ENCODE results near the gene PHLPP1.

PHLPP1 gene

DNA sequence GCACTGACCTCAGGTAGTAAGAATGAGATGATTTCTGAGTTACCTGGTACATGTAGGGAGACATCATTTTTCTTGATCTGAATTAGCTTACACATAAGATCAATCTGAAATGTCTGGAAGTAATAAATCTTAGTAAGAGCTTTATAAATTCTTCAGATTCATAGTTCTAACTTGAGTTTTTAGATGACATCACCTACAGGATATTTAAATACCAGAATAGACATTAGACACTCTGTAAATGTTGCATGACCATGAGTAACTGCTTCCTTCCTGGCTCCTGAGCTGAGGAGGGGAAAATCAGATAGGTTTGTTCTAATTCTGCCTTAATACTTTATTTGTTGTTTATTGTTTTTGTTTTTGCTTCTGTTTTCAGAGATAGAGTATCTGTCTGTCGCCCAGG is 181.8 kb downstream of the PHLPP1 start:
- no peaks in the 10 kb centered on the region for H3K79me2 ChIP-seq (ENCODE audit: low read length)
- no peak overlapping the region for H3K4me3 ChIP-seq (ENCODE audit: low read length)
- H3K4me2 ChIP-seq (ENCODE audit: low read depth, low read length), result no peak overlapping the region
- H3K4me1 ChIP-seq (ENCODE audit: low read length), result no peaks in the 10 kb centered on the region
- TF ChIP-seq EZH2phosphoT487 (IDR thresholded peaks at IDR 0.05; ENCODE audit: low read length) (no peak), EZH2 (optimal IDR thresholded peaks at IDR 0.05; ENCODE audit: low read depth, low read length) (no peak)
- TF ChIP-seq, protein P1, sequence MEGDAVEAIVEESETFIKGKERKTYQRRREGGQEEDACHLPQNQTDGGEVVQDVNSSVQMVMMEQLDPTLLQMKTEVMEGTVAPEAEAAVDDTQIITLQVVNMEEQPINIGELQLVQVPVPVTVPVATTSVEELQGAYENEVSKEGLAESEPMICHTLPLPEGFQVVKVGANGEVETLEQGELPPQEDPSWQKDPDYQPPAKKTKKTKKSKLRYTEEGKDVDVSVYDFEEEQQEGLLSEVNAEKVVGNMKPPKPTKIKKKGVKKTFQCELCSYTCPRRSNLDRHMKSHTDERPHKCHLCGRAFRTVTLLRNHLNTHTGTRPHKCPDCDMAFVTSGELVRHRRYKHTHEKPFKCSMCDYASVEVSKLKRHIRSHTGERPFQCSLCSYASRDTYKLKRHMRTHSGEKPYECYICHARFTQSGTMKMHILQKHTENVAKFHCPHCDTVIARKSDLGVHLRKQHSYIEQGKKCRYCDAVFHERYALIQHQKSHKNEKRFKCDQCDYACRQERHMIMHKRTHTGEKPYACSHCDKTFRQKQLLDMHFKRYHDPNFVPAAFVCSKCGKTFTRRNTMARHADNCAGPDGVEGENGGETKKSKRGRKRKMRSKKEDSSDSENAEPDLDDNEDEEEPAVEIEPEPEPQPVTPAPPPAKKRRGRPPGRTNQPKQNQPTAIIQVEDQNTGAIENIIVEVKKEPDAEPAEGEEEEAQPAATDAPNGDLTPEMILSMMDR (IDR thresholded peaks at IDR 0.05; ENCODE audit: low read length), result no peak
- no peaks in the 10 kb centered on the region for H3F3A ChIP-seq (ENCODE audit: insufficient read depth, low read length)
- DNase-seq, result no peak
- H4K20me1 ChIP-seq (ENCODE audit: insufficient read depth, low read length), result no peaks in the 10 kb centered on the region
- H2AFZ ChIP-seq (ENCODE audit: low read length), result no peak overlapping the region
- H3K9me2 ChIP-seq (replicated peaks; ENCODE audit: insufficient read depth, low read length), result no peaks in the 10 kb centered on the region
- no peak overlapping the region for H3K27ac ChIP-seq (ENCODE audit: low read length)
- H3K9me3 ChIP-seq (replicated peaks; ENCODE audit: insufficient read depth, low read length), result no peaks in the 10 kb centered on the region
- no peak overlapping the region for H3K9ac ChIP-seq (ENCODE audit: low read length)
- no peaks in the 10 kb centered on the region for H3K27me3 ChIP-seq (replicated peaks; ENCODE audit: insufficient read depth, low read length)
- H3K36me3 ChIP-seq (replicated peaks; ENCODE audit: insufficient read depth, low read length), result no peaks in the 10 kb centered on the region

DNA sequence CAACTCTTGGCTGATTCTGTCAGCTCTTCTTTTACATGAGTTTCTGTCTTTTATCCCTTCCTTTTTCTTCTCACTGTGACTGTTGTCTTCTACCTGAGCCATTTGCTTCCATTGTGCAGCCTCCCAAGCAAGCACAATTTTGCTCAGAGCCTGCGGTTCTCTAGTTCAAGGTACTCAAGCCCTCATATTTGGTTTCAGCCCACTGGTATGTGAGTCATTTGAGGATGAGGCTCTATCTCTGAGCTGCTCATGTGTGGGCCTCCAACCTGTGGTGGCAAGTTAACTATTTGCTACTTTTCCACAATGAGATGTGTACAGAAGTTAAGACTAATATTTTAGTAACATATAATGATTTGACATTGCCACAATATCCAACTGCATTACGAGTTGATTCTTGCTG is 183.0 kb downstream of the PHLPP1 start:
- Histone ChIP-seq H3K79me2 (ENCODE audit: low read length) (no peaks in the 10 kb centered on the region), H3K9me3 (replicated peaks; ENCODE audit: insufficient read depth, low read length) (no peaks in the 10 kb centered on the region), H3K36me3 (replicated peaks; ENCODE audit: insufficient read depth, low read length) (no peaks in the 10 kb centered on the region), H3K4me2 (ENCODE audit: low read depth, low read length) (no peak overlapping the region), H3K27ac (ENCODE audit: low read length) (no peak overlapping the region), H3K4me1 (ENCODE audit: low read length) (no peaks in the 10 kb centered on the region), H3K27me3 (replicated peaks; ENCODE audit: insufficient read depth, low read length) (no peaks in the 10 kb centered on the region), H3K9ac (ENCODE audit: low read length) (no peak overlapping the region), H2AFZ (ENCODE audit: low read length) (no peak overlapping the region), H4K20me1 (ENCODE audit: insufficient read depth, low read length) (no peaks in the 10 kb centered on the region), H3K4me3 (ENCODE audit: low read length) (no peak overlapping the region), H3F3A (ENCODE audit: insufficient read depth, low read length) (no peaks in the 10 kb centered on the region), H3K9me2 (replicated peaks; ENCODE audit: insufficient read depth, low read length) (no peaks in the 10 kb centered on the region)
- DNase-seq, result no peak
- TF ChIP-seq, protein P1 (IDR thresholded peaks at IDR 0.05; ENCODE audit: low read length), result no peak
- no peak for TF ChIP-seq EZH2 (optimal IDR thresholded peaks at IDR 0.05; ENCODE audit: low read depth, low read length)
- no peak for TF ChIP-seq EZH2phosphoT487 (IDR thresholded peaks at IDR 0.05; ENCODE audit: low read length)

DNA sequence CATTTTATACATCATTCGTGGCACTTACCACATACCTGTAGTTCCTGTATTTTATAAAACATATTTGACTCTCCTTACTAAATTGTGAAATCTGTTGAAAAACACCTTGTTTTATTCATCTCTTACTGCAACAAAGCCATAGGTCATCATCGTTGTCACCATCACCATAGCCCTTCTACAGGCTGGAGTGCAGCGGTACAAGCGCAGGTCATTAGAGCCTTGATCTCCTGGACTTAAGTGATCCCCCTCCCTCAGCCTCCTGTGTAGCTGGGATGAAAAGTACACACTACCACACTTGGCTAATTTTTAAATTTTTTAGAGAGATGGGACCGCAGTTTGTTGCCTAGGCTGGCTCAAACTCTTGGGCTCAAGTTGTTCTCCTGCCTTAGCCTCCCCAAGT is 184.2 kb downstream of the PHLPP1 start:
- no peak overlapping the region for H3K4me3 ChIP-seq (ENCODE audit: low read length)
- no peaks in the 10 kb centered on the region for H3K27me3 ChIP-seq (replicated peaks; ENCODE audit: insufficient read depth, low read length)
- TF ChIP-seq, protein P1 (IDR thresholded peaks at IDR 0.05; ENCODE audit: low read length), result no peak
- TF ChIP-seq EZH2phosphoT487 (IDR thresholded peaks at IDR 0.05; ENCODE audit: low read length) (no peak), EZH2 (optimal IDR thresholded peaks at IDR 0.05; ENCODE audit: low read depth, low read length) (no peak)
- no peaks in the 10 kb centered on the region for H3K4me1 ChIP-seq (ENCODE audit: low read length)
- no peaks in the 10 kb centered on the region for H3K9me3 ChIP-seq (replicated peaks; ENCODE audit: insufficient read depth, low read length)
- H3K9ac ChIP-seq (ENCODE audit: low read length), result no peak overlapping the region
- no peak overlapping the region for H3K4me2 ChIP-seq (ENCODE audit: low read depth, low read length)
- H3K27ac ChIP-seq (ENCODE audit: low read length), result no peak overlapping the region
- H3K79me2 ChIP-seq (ENCODE audit: low read length), result no peaks in the 10 kb centered on the region
- DNase-seq, result no peak
- no peaks in the 10 kb centered on the region for H4K20me1 ChIP-seq (ENCODE audit: insufficient read depth, low read length)
- no peaks in the 10 kb centered on the region for H3K36me3 ChIP-seq (replicated peaks; ENCODE audit: insufficient read depth, low read length)
- no peaks in the 10 kb centered on the region for H3F3A ChIP-seq (ENCODE audit: insufficient read depth, low read length)
- no peak overlapping the region for H2AFZ ChIP-seq (ENCODE audit: low read length)
- H3K9me2 ChIP-seq (replicated peaks; ENCODE audit: insufficient read depth, low read length), result no peaks in the 10 kb centered on the region
